Psoas muscle (tissue), 8 donors: ENCODE data around the gene FOXRED2. TPM values are rescaled to one million over a fixed set of nuclear protein-coding genes. Genes with fewer than 3 reads are reported as not detected.

Source experiments
- ATAC-seq, 4 donors: fragments of 200-7000 bp; cut with Tn5 transposase; one replicate each; pipeline ENCODE4 v1.9.1; 2020; ENCODE audit warnings: moderate library complexity in 3 of 4, mild to moderate bottlenecking in 2 of 4
- DNase-seq, 2 donors: peaks; one replicate each; pipeline ENCODE4 v3.0.0-alpha.2; 2020
- H3K27ac ChIP-seq: fragments of 200-600 bp; one replicate; pipeline ENCODE4 v1.8.0; 2022
- H3K27me3 ChIP-seq, 3 donors: fragments of 200-600 bp in 1 of 3; one replicate each; pipeline versions ENCODE4 v1.6.1 to v1.8.0; 2013 to 2022; ENCODE audit warnings: low read length in 2 of 3, mild to moderate bottlenecking in 2 of 3, moderate library complexity in 1 of 3; ENCODE audit not compliant: insufficient read depth in 3 of 3
- H3K36me3 ChIP-seq, 2 donors: fragments of 200-600 bp in 1 of 2; one replicate each; pipeline versions ENCODE4 v1.6.1 to v1.8.0; 2013 to 2022; ENCODE audit warnings: low read depth in 1 of 2, mild to moderate bottlenecking in 1 of 2, moderate library complexity in 1 of 2; ENCODE audit not compliant: insufficient read depth in 1 of 2
- H3K4me1 ChIP-seq: fragments of 200-600 bp; one replicate; pipeline ENCODE4 v1.8.0; 2022
- H3K4me3 ChIP-seq: fragments of 200-600 bp; one replicate; pipeline ENCODE4 v1.8.0; 2022; ENCODE audit warnings: mild to moderate bottlenecking
- H3K9me3 ChIP-seq: fragments of 200-600 bp; one replicate; pipeline ENCODE4 v1.8.0; 2022
- WGBS, 3 donors: extraction: QIAGEN DNeasy Blood & Tissue Kit; methylation state at CpG; one replicate each; pipeline versions ENCODE4 v1.1.6 to v1.1.7; 2013; 5-methylcytosine and 5-hydroxymethylcytosine counted together
- intact Hi-C, 2 donors: fragments of 100-400 bp; cut with DNase I; formaldehyde crosslinking; loops; one replicate each; pipeline versions ENCODE4 v1.11.0 to v1.14.2; 2022
- polyA plus RNA-seq, 3 donors: library from polyadenylated mRNA; stranded (reverse); fragments of 200-250 nt; gene quantifications; one replicate each; pipeline ENCODE4 v1.2.3, GENCODE V29; 2013
- total RNA-seq, 4 donors: library from RNA; stranded (reverse); fragmentation: NEBNext Ultra II Directional in 2 of 4; extraction: Animal tissue kit (Norgen Biotek cat#: 25700) in 2 of 4; gene quantifications; one replicate each; pipeline versions ENCODE4 v1.2.1 to v1.2.4, GENCODE V29; 2021 to 2023
- TF ChIP-seq, protein P1 (sequence below): fragments of 200-600 bp; IDR thresholded peaks from one replicate; pipeline ENCODE4 v1.8.0; 2022; ENCODE audit warnings: antibody characterized with exemption
- donor health status: healthy with polysubstance abuse.
- donor health status: DM: no; HTN: no; CAD: no; lungs with moderate emphysema.
- donor health status: Bipolar disorder and iron deficiency.
- donor health status: healthy.
- donor health status: DM: yes; HTN: yes; CAD: no.
- donor health status: DM: no; HTN: no; CAD: no.
- donor health status: DM: no; HTN: no; CAD: no.
- donor health status: DM: yes; HTN: yes; CAD: no.

The FOXRED2 gene
- total and polyA plus RNA-seq, 7 donors: 3.3 to 10.2 (median 7.7) TPM

DNA sequence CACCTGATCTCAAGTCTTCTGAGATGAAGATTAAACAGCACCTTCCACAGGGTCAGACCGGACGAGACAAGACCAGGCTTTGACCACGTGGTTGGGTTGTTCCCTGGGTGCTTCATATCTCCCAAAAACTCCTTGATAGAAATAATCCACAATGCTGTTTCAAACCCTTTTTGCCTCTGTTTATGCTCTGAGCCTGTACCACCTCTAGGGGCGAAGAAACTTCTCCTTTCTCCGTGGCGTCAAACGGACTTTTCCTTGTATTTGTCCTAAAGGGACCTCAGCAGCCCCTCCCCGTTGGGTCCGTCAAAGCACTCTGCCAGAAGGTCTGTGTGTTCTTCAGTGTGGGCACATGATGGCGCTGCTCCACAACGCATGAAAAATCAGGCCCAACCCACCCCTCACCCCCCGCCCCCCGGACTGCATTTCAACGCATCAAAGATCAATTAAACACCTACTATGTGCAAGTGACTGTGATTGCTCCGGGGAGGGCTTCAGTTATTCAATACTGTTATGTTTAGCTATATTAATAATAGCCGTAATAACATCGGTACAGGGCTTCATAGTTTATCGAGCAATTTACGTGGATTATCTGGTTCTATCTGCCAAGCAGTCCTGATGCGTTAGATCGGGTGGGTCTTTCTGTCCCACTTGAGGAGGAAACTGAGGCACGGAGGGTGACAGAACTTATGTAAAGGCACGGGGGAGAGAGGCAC, 39.4 kb upstream of the FOXRED2 start:
- no peaks in the 10 kb centered on the region for H3K36me3 ChIP-seq
- no peak overlapping the region for H3K27ac ChIP-seq
- H3K9me3 ChIP-seq: no peaks in the 10 kb centered on the region
- DNase-seq (peak; percentile 32 to 59), ATAC-seq (peak in 3 of 4 donors; percentile 72 to 78 (median 72))
- intact Hi-C loops: loop anchor here in 1 of 2 donors (5.0 to 10.0 kb wide), 2 partner anchors 311 to 469 kb away; partner anchors contain the start of genes MPST and TST
- H3K4me3 ChIP-seq: no peak overlapping the region
- TF ChIP-seq, protein P1, sequence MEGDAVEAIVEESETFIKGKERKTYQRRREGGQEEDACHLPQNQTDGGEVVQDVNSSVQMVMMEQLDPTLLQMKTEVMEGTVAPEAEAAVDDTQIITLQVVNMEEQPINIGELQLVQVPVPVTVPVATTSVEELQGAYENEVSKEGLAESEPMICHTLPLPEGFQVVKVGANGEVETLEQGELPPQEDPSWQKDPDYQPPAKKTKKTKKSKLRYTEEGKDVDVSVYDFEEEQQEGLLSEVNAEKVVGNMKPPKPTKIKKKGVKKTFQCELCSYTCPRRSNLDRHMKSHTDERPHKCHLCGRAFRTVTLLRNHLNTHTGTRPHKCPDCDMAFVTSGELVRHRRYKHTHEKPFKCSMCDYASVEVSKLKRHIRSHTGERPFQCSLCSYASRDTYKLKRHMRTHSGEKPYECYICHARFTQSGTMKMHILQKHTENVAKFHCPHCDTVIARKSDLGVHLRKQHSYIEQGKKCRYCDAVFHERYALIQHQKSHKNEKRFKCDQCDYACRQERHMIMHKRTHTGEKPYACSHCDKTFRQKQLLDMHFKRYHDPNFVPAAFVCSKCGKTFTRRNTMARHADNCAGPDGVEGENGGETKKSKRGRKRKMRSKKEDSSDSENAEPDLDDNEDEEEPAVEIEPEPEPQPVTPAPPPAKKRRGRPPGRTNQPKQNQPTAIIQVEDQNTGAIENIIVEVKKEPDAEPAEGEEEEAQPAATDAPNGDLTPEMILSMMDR: peak; percentile 47
- 19 to 24% (median 20%) methylated on average over 23 of the region's 23 CpGs for WGBS, 3 donors
- H3K27me3 ChIP-seq: peaks cover 0 to 41% (median 6%) of the 10 kb centered on the region in 3 donors
- H3K4me1 ChIP-seq: no peaks in the 10 kb centered on the region

DNA sequence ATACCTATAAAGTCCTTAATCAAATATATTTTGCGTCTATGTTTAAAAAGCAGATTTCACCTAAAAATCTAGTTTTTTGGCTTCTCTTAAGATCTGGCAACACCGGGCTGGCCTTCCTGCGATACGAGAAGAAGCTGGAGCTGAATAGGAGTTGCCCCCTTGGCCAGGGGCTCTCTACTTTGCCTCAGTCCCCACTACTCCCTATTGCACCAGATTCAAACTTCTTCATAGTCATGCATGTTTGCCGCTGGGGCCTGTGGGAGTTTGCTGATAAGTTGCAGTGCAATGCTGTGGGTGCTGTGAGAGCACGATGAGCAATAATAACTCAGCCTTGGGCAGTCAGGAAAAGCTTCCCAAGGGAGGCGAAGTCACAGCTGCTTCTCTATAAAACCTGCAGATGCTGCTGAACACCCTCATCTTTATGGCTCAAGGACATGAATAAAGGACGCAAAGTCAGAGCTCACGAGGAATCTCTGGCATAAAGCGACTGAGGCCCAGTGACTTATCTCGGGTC, 37.3 kb upstream of the FOXRED2 start:
- no peaks in the 10 kb centered on the region for H3K9me3 ChIP-seq
- H3K36me3 ChIP-seq: no peaks in the 10 kb centered on the region
- DNase-seq (no peak), ATAC-seq (no peak)
- intact Hi-C loops: loop anchor here in 1 of 2 donors (2.0 to 10.0 kb wide), 2 partner anchors 433 to 471 kb away; partner anchors contain the start of genes MPST and TST
- H3K27ac ChIP-seq: no peak overlapping the region
- TF ChIP-seq, protein P1: no peak
- 86 to 88% (median 88%) methylated on average over 11 of the region's 11 CpGs for WGBS, 3 donors
- peaks cover 0 to 21% (median 0%) of the 10 kb centered on the region in 3 donors for H3K27me3 ChIP-seq
- no peaks in the 10 kb centered on the region for H3K4me1 ChIP-seq
- H3K4me3 ChIP-seq: no peak overlapping the region

DNA sequence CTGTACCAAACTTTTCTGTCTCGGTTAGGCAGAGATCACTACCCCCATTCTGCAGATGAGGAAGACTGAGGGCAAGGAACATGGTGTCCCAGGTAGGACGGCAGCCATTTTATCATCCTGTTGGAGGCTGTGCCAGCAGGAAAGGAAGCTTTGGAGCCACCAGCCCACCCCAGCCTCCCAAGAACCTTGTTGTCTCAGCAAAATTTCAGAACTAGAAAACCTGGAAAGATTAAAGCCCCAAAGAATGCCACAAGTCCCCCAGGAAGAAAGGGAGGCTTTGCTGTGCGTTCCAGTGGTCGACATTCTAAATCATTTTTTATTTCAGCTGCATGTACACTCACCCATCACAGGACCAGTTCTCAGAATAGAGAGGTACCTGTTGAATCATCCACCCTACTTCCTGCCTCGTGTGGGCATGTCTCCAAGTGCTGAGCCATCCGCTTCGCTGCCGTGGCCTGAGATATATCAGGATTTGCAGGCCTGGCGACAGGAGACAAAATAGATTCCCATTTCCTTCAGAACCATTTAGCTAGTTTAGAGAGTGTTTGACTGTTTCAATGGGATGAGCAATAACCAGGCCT, 35.1 kb upstream of the FOXRED2 start:
- intact Hi-C loops: loop anchor here in 1 of 2 donors (10.0 kb wide), 1 partner anchor 473 kb away; the partner anchor contains the start of genes MPST and TST
- TF ChIP-seq, protein P1: no peak
- no peak overlapping the region for H3K4me3 ChIP-seq
- peaks cover 0 to 6% (median 0%) of the 10 kb centered on the region in 3 donors for H3K27me3 ChIP-seq
- no peaks in the 10 kb centered on the region for H3K36me3 ChIP-seq
- no peak for DNase-seq
- no peak overlapping the region for H3K27ac ChIP-seq
- no peaks in the 10 kb centered on the region for H3K4me1 ChIP-seq
- no peaks in the 10 kb centered on the region for H3K9me3 ChIP-seq
- WGBS, 3 donors: 51 to 54% (median 53%) methylated on average over 9 of the region's 9 CpGs
- peak in 3 of 4 donors; percentile 43 to 63 (median 56) for ATAC-seq

DNA sequence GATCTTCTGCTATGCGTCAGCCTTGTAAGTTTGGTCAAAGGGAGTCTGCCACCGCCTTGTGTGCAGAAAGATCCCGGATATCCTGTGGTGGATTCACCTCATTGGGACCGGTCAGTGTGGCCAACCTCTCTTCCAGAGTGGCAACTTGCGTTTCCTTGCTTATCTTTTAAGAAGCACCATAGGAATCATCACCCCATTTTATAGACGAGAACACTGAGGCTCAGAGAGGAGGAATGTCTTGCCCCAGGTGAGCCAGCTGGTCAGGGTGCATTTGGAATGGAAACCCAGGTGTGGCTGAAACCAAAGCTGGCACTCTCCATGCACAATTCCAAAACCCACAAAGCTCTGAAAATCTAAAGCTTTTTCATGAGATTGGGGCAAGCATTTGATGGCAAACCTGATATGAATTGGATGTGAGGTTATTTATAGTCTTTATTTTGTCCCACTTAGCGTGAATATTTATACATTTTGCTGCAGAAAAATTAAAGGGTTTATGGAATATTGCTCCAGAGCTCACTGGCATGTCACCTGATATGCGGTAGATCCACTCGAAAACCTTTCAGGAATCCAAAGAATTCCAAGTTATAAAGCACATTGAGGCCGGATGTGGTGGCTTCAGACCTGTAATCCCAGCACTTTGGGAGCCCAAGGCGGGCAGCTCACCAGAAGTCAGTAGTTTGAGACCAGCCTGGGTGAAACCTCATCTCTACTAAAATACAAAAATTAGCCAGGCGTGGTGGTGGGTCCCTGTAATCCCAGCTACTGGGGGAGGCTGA, 34.2 kb upstream of the FOXRED2 start:
- TF ChIP-seq, protein P1: no peak
- H3K27ac ChIP-seq: no peak overlapping the region
- H3K4me3 ChIP-seq: no peak overlapping the region
- ATAC-seq (no peak), DNase-seq (no peak)
- no peaks in the 10 kb centered on the region for H3K36me3 ChIP-seq
- H3K4me1 ChIP-seq: no peaks in the 10 kb centered on the region
- no peaks in the 10 kb centered on the region for H3K27me3 ChIP-seq
- WGBS, 3 donors: 61 to 70% (median 63%) methylated on average over 12 of the region's 12 CpGs
- no peaks in the 10 kb centered on the region for H3K9me3 ChIP-seq
- intact Hi-C loops: loop anchor here in 1 of 2 donors (10.0 kb wide), 1 partner anchor 474 kb away; the partner anchor contains the start of genes MPST and TST
